Progenitor cell of endocrine pancreas (in vitro differentiated cells): ENCODE data around the gene ANKRD13C. TPM values are rescaled to one million over a fixed set of nuclear protein-coding genes. Genes with fewer than 3 reads are reported as not detected.
A peak's percentile ranks its signal among the peaks of the same experiment; 100 is the strongest.
"Not testable (repeated sequence)": the region's sequence is repeated elsewhere in the genome, so short reads cannot be mapped to it uniquely, and the experiment has no call there.

ENCODE experiments used
- DNase-seq: peaks from one replicate; pipeline ENCODE4 v3.0.0; 2021; ENCODE audit warnings: low spot score; ENCODE audit not compliant: unreplicated experiment
- H3K27ac Mint-ChIP-seq: 2 replicates; pipeline ENCODE4 v1.8.0; 2021; ENCODE audit warnings: mild to moderate bottlenecking, moderate library complexity, mixed read lengths
- H3K27me3 Mint-ChIP-seq: 2 replicates; pipeline ENCODE4 v1.8.0; 2021; ENCODE audit warnings: mixed read lengths
- H3K36me3 Mint-ChIP-seq: 2 replicates; pipeline ENCODE4 v1.8.0; 2022; ENCODE audit warnings: mixed read lengths; ENCODE audit not compliant: insufficient read depth
- H3K4me1 Mint-ChIP-seq: 2 replicates; pipeline ENCODE4 v1.8.0; 2021; ENCODE audit warnings: low read depth, mixed read lengths
- H3K4me3 Mint-ChIP-seq: 2 replicates; pipeline ENCODE4 v1.8.0; 2021; ENCODE audit warnings: low read depth, mild to moderate bottlenecking, moderate library complexity, mixed read lengths
- H3K9me3 Mint-ChIP-seq: 2 replicates; pipeline ENCODE4 v1.8.0; 2021; ENCODE audit warnings: low read depth, mixed read lengths
- CTCF ChIP-seq: fragments of 200-600 bp; sonication (generic); IDR thresholded peaks from one replicate; pipeline ENCODE4 v1.5.0; 2021; ENCODE audit warnings: antibody characterized with exemption, mild to moderate bottlenecking; ENCODE audit not compliant: unreplicated experiment
- total RNA-seq: library from RNA; stranded (reverse); gene quantifications from 2 replicates; pipeline ENCODE4 v1.2.1, GENCODE V29; 2021

Gene ANKRD13C
- total RNA-seq, 1 donor from 2014 or later: 21.5 TPM

GRCh38 chr1:70348399-70349165 lies 5.9 kb downstream of the ANKRD13C start:
- no peaks in the 10 kb centered on the region for H3K27me3 Mint-ChIP-seq
- peak overlapping the region; percentile 41 for H3K27ac Mint-ChIP-seq
- no peak overlapping the region for H3K4me3 Mint-ChIP-seq
- no peak for DNase-seq
- peaks cover 12% of the 10 kb centered on the region for H3K4me1 Mint-ChIP-seq
- no peak for TF ChIP-seq CTCF
- H3K36me3 Mint-ChIP-seq: peaks cover 2% of the 10 kb centered on the region
- H3K9me3 Mint-ChIP-seq: no peaks in the 10 kb centered on the region

- H3K27ac Mint-ChIP-seq, H3K27me3 Mint-ChIP-seq, H3K4me3 Mint-ChIP-seq, H3K9me3 Mint-ChIP-seq, H3K36me3 Mint-ChIP-seq, DNase-seq, H3K4me1 Mint-ChIP-seq: not testable (repeated sequence)
Measured at GRCh38 chr1:70339644-70340043, 14.9 kb downstream of the ANKRD13C start.

GRCh38 chr1:70336050-70336449 lies 18.5 kb downstream of the ANKRD13C start:
- no peaks in the 10 kb centered on the region for H3K9me3 Mint-ChIP-seq
- no peak overlapping the region for H3K27ac Mint-ChIP-seq
- peaks cover 15% of the 10 kb centered on the region for H3K36me3 Mint-ChIP-seq
- no peak overlapping the region for H3K4me3 Mint-ChIP-seq
- H3K27me3 Mint-ChIP-seq: no peaks in the 10 kb centered on the region
- DNase-seq: no peak
- no peak for TF ChIP-seq CTCF
- peaks cover 7% of the 10 kb centered on the region for H3K4me1 Mint-ChIP-seq

GRCh38 chr1:70334436-70334835 lies 20.1 kb downstream of the ANKRD13C start:
- no peaks in the 10 kb centered on the region for H3K27me3 Mint-ChIP-seq
- no peaks in the 10 kb centered on the region for H3K9me3 Mint-ChIP-seq
- H3K4me1 Mint-ChIP-seq: peaks cover 7% of the 10 kb centered on the region
- no peak overlapping the region for H3K27ac Mint-ChIP-seq
- H3K4me3 Mint-ChIP-seq: no peak overlapping the region
- no peak for DNase-seq
- peaks cover 14% of the 10 kb centered on the region for H3K36me3 Mint-ChIP-seq
- TF ChIP-seq CTCF: no peak

- no peaks in the 10 kb centered on the region for H3K9me3 Mint-ChIP-seq
- no peaks in the 10 kb centered on the region for H3K27me3 Mint-ChIP-seq
- peaks cover 9% of the 10 kb centered on the region for H3K36me3 Mint-ChIP-seq
- peak overlapping the region; percentile 57 for H3K27ac Mint-ChIP-seq
- peaks cover 7% of the 10 kb centered on the region for H3K4me1 Mint-ChIP-seq
- no peak for TF ChIP-seq CTCF
- no peak for DNase-seq
- H3K4me3 Mint-ChIP-seq: no peak overlapping the region
Measured at GRCh38 chr1:70333245-70333644, 21.3 kb downstream of the ANKRD13C start.

GRCh38 chr1:70331962-70332361 lies 22.6 kb downstream of the ANKRD13C start:
- Mint-ChIP-seq H3K9me3 (no peaks in the 10 kb centered on the region), H3K36me3 (peaks cover 7% of the 10 kb centered on the region), H3K27ac (no peak overlapping the region), H3K4me3 (no peak overlapping the region), H3K27me3 (no peaks in the 10 kb centered on the region), H3K4me1 (peaks cover 7% of the 10 kb centered on the region)
- no peak for TF ChIP-seq CTCF
- DNase-seq: no peak
